Suppressor macrophage treated with lipopolysaccharide for 1 hour (primary cell): Measurements from ENCODE around the gene IGFALS.

ENCODE experiments used
- DNase-seq, 3 donors: peaks; one replicate each; pipeline ENCODE4 v3.0.0-alpha.2; 2020 to 2022

IGFALS gene

GRCh38 chr16:1788095-1788707, 5.3 kb downstream of the IGFALS start:
- DNase-seq = no peak

DNA sequence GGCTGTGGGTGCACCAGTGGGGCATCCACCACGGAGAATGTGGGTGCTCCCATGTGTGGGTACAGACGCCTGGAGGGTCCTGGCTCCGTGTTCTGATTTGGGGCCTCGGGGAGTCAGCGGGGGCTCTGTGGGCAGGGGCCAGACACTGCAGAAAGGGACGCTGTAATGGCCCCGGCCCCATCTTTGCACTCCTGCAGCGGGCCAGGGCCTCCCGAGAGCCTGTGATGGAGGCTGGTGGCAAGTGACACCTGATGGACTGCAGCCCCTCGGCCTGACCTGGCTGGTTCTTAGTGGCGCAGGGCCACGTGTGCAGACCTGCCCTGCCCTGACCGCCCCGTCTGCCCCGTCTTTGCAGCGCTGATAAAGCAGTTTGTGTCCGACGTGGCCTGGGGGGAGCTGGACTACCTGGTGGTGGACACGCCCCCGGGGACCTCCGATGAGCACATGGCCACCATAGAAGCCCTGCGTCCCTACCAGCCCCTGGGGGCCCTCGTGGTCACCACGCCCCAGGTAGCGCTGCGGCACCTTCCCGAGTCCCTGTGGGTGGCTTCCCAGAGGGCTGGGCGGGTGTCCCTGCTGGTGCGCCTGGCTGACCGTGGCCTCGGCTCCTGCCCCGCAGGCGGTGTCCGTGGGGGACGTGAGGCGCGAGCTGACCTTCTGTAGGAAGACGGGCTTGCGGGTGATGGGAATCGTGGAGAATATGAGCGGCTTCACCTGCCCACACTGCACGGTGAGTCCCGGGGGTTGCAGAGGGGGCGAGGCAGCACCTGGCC, 6.0 kb downstream of the IGFALS start:
- no peak for DNase-seq

DNA sequence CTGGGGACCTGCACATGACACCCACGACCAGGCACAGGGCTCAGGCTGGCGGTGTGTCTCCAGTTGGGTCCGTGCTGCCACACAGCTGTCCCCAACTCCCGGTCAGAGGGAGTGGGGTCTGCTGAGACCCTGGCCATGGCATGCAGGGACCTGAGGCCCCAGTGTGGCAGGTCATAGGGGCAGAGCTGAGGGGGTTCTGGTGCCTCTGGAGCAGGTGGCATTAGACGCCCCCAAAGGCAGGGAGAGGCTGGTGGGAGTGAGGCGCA, 6.5 kb downstream of the IGFALS start:
- DNase-seq = no peak

- DNase-seq = no peak
Observed at GRCh38 chr16:1786242-1787055, 7.1 kb downstream of the IGFALS start.

- no peak for DNase-seq
Observed at GRCh38 chr16:1785846-1786170, 7.7 kb downstream of the IGFALS start.

DNA sequence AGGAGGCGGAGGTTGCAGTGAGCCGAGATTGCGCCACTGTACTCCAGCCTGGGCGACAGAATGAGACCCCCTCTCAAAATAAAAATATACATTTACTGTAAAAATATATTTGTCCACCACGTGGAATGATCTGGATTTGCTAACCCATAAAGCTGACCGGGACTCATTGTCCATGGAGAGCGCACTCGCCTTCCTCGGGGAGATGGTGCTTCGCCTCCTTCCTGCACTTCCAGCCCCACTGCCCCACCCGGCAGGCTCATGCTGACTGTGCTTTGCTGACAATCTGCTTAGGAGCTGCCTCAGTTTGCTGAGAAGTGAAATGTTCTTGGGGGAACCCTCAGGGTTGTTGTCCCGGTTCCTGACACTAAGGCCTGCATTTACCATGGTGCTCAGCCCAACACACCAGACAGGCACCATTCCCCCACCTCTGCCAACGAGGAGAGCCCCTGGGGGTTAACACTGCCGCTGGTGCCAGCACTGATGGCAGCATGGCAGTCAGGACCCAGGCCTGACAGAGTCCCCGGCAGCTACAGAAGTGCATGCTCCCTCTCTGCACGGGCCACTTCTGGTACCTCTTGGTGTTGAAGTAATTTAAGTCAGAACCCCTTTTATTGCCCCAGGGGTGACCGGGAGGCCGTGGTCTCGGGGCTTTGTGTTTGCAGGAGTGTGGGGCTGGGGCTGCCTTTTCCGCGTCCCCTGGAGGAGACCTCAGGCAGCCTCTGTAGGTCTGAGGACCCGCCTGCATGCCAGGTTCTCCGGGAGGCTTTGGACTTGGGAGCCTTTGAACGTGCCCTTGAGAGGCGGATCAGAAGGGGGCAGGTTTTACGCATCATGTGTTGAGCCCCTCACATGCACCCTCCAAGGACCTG, 8.3 kb downstream of the IGFALS start:
- DNase-seq = no peak

- peak; percentile 99 to 100 (median 100) for DNase-seq
Observed at GRCh38 chr16:1782408-1783264, 10.9 kb downstream of the IGFALS start, which contains the start of the genes NUBP2 and SPSB3. Gene NUBP2 (plus strand): TSS chr16:1782960. CDS start chr16:1783021, 61 bp downstream. Gene SPSB3 (minus strand): TSS chr16:1782571. CDS start chr16:1781483, 1,088 bp downstream.

DNA sequence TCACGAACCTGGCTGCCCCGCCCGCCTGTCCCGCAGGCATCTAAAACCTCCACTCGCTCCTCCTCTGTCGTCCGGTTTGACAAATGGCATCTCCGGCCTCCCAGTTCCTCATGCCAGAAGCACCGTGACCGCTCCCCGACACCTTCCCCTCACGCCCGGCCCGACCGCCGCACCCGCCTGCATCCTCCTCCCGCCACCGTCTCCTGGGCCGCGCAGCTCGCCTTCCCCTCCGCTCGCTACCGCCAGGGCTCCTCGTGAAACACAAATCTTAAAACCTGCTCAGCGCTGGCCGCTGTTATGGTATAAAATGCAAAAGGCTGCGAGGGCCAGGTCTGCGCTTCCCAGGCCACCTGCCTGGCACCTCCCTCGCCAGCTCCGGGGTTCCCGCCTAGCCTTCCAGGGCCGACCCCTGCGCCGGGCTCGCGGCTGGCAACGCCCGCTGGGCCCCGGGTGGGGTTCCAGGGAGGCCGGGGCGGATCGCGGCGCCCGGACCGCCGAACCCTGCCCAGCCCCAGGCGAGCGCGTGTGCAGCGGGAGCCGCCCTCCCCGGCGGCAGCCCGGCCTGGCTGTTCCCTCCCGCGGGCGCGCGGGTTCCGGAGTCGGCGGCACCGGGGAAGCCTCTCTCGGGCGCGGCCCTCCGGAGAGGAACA, 11.6 kb downstream of the IGFALS start:
- peak in 2 of 3 donors; percentile 32 to 62 for DNase-seq

DNA sequence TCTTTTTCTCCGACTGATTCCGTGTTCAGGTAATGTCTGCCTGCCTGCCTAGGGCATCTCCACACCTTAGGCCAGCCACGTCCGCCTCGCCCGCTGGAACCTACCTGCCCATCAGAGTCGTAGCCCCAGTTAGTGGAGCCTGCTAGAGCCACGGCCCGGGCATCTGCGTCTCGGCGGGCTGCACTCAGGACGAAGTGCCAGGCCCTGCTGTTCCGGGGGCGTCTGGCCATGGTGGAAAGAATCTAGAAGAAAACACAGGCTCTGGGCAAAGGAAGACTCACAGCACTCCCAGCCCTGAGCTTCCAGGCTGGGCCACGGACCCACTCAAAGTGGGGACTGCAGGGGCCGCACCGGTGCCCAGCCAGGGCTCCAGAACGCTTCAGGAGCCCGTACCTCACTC, 12.3 kb downstream of the IGFALS start:
- no peak for DNase-seq

- no peak for DNase-seq
Observed at GRCh38 chr16:1780677-1781072, 12.8 kb downstream of the IGFALS start.

- no peak for DNase-seq
Observed at GRCh38 chr16:1779741-1780676, 13.5 kb downstream of the IGFALS start.

- DNase-seq = no peak
Observed at GRCh38 chr16:1779234-1779701, 14.2 kb downstream of the IGFALS start.

GRCh38 chr16:1778200-1779179, 15.0 kb downstream of the IGFALS start:
- DNase-seq = no peak

DNA sequence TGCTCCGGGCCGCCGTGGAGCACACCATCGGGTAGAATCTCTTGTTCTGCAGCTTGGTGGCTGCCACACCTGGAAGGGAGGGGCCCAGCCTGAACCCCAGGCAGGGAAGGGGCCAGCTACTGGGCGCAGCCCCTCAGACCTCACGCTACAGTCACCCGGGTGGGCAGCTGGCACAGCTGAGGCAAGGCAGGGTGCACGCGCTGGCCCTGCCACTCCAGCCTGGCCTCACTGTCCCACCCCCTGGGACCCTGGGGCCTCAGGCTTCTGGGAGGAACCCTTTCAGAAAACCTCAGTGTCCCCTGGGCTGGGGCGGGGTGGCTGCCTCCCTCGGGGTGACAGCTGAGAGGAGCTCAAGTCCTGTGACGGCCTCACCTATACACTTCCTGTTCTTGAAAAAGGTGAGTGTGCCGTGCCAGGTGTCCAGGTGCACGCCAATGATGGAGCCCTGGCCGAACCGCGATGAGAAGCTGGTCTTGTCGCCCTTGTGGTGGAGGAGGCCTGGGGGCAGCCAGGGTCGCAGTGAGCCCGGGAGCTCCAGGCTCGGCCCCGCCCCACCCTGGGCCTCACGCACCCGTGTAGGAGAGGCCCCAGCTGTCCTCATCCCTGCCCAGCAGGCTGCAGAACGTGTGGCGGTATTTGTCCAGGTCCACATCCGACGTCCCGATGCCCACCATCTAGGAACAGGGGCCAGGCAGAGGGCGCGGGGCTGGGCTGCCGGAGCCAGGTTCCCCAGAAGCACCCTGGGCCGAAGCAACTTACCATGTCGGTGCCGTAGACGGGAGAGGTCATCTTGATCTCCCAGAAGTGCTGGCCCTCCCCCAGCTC, 15.9 kb downstream of the IGFALS start:
- no peak for DNase-seq

DNA sequence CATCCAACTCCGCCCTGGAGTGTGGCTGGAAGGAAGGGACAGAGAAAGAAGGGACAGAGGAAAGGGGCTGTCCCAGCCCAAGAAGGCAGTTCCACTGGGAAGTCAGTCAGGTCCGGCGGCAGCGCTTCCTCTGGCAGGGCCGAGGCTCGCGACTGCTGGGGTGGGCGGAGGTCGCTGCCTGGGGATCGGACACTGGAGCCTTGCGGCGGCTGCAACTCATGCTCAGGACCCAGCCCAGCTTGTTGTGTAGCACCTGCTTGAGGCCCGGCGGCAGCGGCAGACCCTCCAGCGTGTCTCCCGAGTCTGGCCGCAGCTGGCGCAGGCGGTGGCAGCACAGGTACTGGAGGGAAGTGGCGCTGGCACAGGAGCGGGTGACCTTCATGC, 16.5 kb downstream of the IGFALS start:
- DNase-seq = no peak

DNA sequence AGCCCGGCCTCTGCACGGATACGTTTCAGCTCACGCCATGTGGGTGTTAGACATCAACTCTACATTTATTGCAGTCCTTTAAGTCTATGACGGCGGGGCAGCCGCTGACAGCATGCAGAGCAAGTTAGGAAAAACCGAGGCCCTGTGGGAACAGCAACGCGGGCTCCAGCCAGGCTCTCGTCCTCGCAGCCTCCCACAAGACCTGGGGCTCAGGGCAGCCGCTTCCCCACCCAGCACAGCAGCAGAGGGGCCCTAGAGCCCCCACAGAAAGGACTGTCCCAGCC, 16.9 kb downstream of the IGFALS start:
- DNase-seq = no peak

GRCh38 chr16:1775846-1776671, 17.4 kb downstream of the IGFALS start:
- no peak for DNase-seq
